Type B pancreatic cell (in vitro differentiated cells): ENCODE measurements around the gene ZNF532. TPM values are rescaled to one million over a fixed set of nuclear protein-coding genes. Genes with fewer than 3 reads are reported as not detected.

Experiments
- DNase-seq: peaks from one replicate; pipeline ENCODE4 v3.0.0; 2021; ENCODE audit warnings: mixed read lengths; ENCODE audit not compliant: unreplicated experiment; ENCODE audit errors: extremely low spot score
- H3K27ac Mint-ChIP-seq: 2 replicates; pipeline ENCODE4 v1.8.0; 2021; ENCODE audit warnings: mild to moderate bottlenecking, mixed read lengths
- H3K27me3 Mint-ChIP-seq: 2 replicates; pipeline ENCODE4 v1.8.0; 2021; ENCODE audit warnings: mixed read lengths
- H3K36me3 Mint-ChIP-seq: 2 replicates; pipeline ENCODE4 v1.8.0; 2021; ENCODE audit warnings: mixed read lengths
- H3K4me1 Mint-ChIP-seq: one replicate; pipeline ENCODE4 v1.8.0; 2021; ENCODE audit warnings: mixed read lengths; ENCODE audit not compliant: unreplicated experiment
- H3K4me3 Mint-ChIP-seq: 2 replicates; pipeline ENCODE4 v1.8.0; 2021; ENCODE audit warnings: mild to moderate bottlenecking, mixed read lengths
- H3K9me3 Mint-ChIP-seq: 2 replicates; pipeline ENCODE4 v1.8.0; 2021; ENCODE audit warnings: mixed read lengths
- total RNA-seq: library from RNA; stranded (reverse); gene quantifications from 2 replicates; pipeline ENCODE4 v1.2.1, GENCODE V29; 2021; ENCODE audit warnings: low replicate concordance
- TF ChIP-seq, protein P1 (sequence below): fragments of 200-600 bp; sonication (generic); conservative IDR thresholded peaks from 2 replicates; pipeline ENCODE4 v1.5.0; 2021; ENCODE audit warnings: antibody characterized with exemption, mild to moderate bottlenecking

ZNF532 gene
- total RNA-seq, 1 donor from 2014 or later, result 137 TPM

GRCh38 chr18:58863539-58864145 is 1.0 kb upstream of the ZNF532 start:
- TF ChIP-seq, protein P1, sequence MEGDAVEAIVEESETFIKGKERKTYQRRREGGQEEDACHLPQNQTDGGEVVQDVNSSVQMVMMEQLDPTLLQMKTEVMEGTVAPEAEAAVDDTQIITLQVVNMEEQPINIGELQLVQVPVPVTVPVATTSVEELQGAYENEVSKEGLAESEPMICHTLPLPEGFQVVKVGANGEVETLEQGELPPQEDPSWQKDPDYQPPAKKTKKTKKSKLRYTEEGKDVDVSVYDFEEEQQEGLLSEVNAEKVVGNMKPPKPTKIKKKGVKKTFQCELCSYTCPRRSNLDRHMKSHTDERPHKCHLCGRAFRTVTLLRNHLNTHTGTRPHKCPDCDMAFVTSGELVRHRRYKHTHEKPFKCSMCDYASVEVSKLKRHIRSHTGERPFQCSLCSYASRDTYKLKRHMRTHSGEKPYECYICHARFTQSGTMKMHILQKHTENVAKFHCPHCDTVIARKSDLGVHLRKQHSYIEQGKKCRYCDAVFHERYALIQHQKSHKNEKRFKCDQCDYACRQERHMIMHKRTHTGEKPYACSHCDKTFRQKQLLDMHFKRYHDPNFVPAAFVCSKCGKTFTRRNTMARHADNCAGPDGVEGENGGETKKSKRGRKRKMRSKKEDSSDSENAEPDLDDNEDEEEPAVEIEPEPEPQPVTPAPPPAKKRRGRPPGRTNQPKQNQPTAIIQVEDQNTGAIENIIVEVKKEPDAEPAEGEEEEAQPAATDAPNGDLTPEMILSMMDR, result no peak
- H3K27ac Mint-ChIP-seq, result peak overlapping the region; percentile 98
- H3K36me3 Mint-ChIP-seq, result peaks cover 40% of the 10 kb centered on the region
- H3K27me3 Mint-ChIP-seq, result no peaks in the 10 kb centered on the region
- DNase-seq, result peak; percentile 74
- H3K9me3 Mint-ChIP-seq, result no peaks in the 10 kb centered on the region
- peak overlapping the region; percentile 71 for H3K4me3 Mint-ChIP-seq
- peaks cover 75% of the 10 kb centered on the region for H3K4me1 Mint-ChIP-seq

DNA sequence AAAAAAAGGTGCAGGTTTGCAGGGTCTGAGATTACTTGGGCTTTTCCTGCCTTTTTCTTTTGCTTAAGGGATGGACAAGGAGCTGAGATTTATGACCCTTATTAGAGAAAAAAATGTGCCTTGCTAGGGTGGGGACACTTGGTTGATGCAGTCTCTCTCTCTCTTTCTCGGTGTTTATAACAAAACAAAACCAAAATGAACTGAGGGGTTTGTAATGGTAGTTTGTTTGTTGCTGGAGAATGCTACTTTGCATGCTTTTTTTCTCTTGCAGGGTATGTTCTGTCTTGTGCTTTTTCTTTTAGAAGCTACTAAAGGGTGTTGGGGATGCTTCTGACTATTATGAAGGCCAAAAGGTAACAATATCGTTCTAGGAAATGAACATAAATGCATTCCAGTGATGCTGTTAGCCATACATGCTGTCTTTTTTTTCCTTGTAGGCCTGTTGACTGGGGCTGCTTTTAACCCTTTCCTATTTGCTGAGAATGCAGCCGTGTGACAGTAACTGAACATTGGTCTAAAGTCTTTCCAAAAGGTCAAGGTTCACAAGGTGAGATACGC is 435 bp downstream of the ZNF532 start:
- peak overlapping the region; percentile 98 for H3K27ac Mint-ChIP-seq
- no peaks in the 10 kb centered on the region for H3K9me3 Mint-ChIP-seq
- TF ChIP-seq, protein P1, result no peak
- no peaks in the 10 kb centered on the region for H3K27me3 Mint-ChIP-seq
- peak overlapping the region; percentile 86 for H3K4me3 Mint-ChIP-seq
- H3K36me3 Mint-ChIP-seq, result peaks cover 49% of the 10 kb centered on the region
- no peak for DNase-seq
- H3K4me1 Mint-ChIP-seq, result peaks cover 73% of the 10 kb centered on the region

DNA sequence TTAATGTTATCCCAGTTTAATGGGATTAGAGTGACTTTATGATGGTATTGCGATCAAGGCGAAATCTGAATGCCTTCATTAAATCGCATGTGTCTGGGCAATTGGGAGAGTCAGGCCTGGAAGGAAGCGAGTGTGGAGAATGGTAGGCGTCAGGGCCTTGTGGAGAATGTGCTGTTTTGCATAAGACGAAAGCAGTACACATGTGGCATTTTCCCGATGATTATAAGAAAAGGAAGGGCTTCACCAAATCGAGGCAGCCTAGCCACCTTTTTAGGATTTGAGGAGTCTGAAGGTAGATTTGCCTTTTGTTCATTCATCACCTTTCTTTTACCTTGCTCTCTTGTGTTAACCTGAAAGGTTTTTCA is 1.0 kb downstream of the ZNF532 start:
- DNase-seq, result no peak
- TF ChIP-seq, protein P1, result no peak
- peaks cover 55% of the 10 kb centered on the region for H3K36me3 Mint-ChIP-seq

GRCh38 chr18:58866066-58866772 is 1.5 kb downstream of the ZNF532 start:
- Mint-ChIP-seq H3K27ac (peak overlapping the region; percentile 98), H3K27me3 (no peaks in the 10 kb centered on the region), H3K9me3 (no peaks in the 10 kb centered on the region), H3K4me1 (peaks cover 71% of the 10 kb centered on the region), H3K36me3 (peaks cover 58% of the 10 kb centered on the region), H3K4me3 (peak overlapping the region; percentile 86)
- TF ChIP-seq, protein P1, result no peak
- DNase-seq, result no peak

More for the DNA sequence above, 1.0 kb downstream of the ZNF532 start:
- Mint-ChIP-seq H3K9me3 (no peaks in the 10 kb centered on the region), H3K4me1 (peaks cover 73% of the 10 kb centered on the region), H3K27ac (peak overlapping the region; percentile 98), H3K4me3 (peak overlapping the region; percentile 86), H3K27me3 (no peaks in the 10 kb centered on the region)

GRCh38 chr18:58866773-58867150 is 2.1 kb downstream of the ZNF532 start:
- TF ChIP-seq, protein P1, result no peak
- Mint-ChIP-seq H3K4me3 (peak overlapping the region; percentile 86), H3K9me3 (no peaks in the 10 kb centered on the region), H3K27me3 (no peaks in the 10 kb centered on the region), H3K36me3 (peaks cover 62% of the 10 kb centered on the region), H3K27ac (peak overlapping the region; percentile 98), H3K4me1 (peaks cover 71% of the 10 kb centered on the region)
- no peak for DNase-seq
